ENCODE results near the gene MYL11. TPM values are rescaled to one million over a fixed set of nuclear protein-coding genes. Genes with fewer than 3 reads are reported as not detected.

The MYL11 gene
- total RNA-seq, 1 donor from 2014 or later, result 10.4 TPM

GRCh38 chr16:30378236-30379157 is 3.9 kb downstream of the MYL11 start:
- H3K27ac Mint-ChIP-seq, result peak overlapping the region; percentile 100
- no peaks in the 10 kb centered on the region for H3K27me3 Mint-ChIP-seq
- peaks cover 3% of the 10 kb centered on the region for H3K36me3 Mint-ChIP-seq
- peaks cover 17% of the 10 kb centered on the region for H3K4me1 Mint-ChIP-seq (ENCODE audit: unreplicated experiment)
- H3K9me3 Mint-ChIP-seq, result no peaks in the 10 kb centered on the region
- peak; percentile 100 for DNase-seq (ENCODE audit: extremely low spot score, unreplicated experiment)
- H3K4me3 Mint-ChIP-seq, result peak overlapping the region; percentile 98
- TF ChIP-seq, protein P1, sequence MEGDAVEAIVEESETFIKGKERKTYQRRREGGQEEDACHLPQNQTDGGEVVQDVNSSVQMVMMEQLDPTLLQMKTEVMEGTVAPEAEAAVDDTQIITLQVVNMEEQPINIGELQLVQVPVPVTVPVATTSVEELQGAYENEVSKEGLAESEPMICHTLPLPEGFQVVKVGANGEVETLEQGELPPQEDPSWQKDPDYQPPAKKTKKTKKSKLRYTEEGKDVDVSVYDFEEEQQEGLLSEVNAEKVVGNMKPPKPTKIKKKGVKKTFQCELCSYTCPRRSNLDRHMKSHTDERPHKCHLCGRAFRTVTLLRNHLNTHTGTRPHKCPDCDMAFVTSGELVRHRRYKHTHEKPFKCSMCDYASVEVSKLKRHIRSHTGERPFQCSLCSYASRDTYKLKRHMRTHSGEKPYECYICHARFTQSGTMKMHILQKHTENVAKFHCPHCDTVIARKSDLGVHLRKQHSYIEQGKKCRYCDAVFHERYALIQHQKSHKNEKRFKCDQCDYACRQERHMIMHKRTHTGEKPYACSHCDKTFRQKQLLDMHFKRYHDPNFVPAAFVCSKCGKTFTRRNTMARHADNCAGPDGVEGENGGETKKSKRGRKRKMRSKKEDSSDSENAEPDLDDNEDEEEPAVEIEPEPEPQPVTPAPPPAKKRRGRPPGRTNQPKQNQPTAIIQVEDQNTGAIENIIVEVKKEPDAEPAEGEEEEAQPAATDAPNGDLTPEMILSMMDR (conservative IDR thresholded peaks at IDR 0.05), result peak; percentile 27

DNA sequence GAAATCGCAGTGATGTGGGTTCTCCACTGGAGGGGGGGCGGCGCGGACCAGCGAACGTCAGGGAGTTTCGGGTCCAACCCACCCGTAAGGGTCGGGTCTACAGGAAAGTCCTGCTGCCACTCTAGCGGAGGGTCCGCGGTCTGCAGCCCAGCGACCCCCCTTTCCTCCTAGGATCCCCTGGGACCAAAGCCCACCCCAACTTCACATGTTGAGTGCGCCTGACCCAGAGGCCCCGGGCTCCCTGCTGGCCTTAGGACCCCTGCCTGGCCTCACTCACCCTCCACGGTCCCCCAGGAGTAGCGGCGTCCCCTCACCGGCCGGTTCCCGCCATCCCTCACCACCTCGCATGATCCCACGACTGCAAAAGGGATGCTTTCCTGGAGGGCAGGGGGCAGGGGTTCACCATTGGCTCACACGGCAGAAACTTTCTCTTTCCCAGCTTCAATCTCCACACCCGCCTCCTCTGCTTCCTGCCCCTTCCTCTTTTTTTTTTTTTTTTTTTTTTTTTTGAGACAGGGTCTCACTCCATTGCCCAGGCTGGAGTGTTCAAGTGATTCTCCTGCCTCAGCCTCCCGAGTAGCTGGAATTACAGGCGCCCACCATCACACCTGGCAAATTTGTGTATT is 4.7 kb downstream of the MYL11 start:
- no peaks in the 10 kb centered on the region for H3K27me3 Mint-ChIP-seq
- H3K4me1 Mint-ChIP-seq (ENCODE audit: unreplicated experiment), result peaks cover 17% of the 10 kb centered on the region
- H3K36me3 Mint-ChIP-seq, result peaks cover 3% of the 10 kb centered on the region
- TF ChIP-seq, protein P1 (conservative IDR thresholded peaks at IDR 0.05), result no peak
- peak overlapping the region; percentile 100 for H3K27ac Mint-ChIP-seq
- H3K9me3 Mint-ChIP-seq, result no peaks in the 10 kb centered on the region
- no peak for DNase-seq (ENCODE audit: extremely low spot score, unreplicated experiment)
- peak overlapping the region; percentile 98 for H3K4me3 Mint-ChIP-seq

DNA sequence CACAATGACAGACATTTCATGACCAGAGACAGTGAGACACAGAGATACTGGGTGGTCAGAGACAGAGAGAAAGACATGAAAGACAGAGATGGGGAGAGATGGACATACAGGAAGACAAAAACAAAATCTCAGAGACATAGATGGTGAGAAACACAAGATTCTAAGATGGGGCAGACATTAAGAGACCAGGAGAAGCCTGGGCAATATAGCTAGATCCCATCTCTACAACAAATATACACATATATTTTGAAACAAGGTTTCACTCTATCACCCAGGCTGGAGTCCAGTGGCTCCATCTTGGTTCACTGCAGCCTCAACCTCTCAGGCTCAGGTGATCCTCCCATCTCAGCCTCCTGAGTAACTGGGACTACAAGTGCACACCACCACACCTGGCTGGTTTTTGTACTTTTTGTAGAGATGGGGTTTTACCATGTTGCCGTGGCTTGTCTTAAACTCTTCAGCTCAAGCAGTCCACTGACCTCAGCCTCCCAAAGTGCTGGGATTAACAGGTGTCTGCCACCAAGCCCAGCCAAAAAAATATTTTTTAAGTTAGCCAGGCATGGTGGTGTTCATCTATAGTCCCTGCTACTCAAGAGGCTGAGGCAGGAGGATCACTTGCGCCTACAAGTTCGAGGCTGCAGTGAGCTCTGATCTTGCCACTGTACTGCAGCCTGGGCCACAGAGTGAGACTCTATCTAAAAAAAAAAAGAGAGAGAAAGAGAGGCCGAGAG is 5.6 kb downstream of the MYL11 start:
- no peak for DNase-seq (ENCODE audit: extremely low spot score, unreplicated experiment)
- peaks cover 3% of the 10 kb centered on the region for H3K36me3 Mint-ChIP-seq
- H3K27me3 Mint-ChIP-seq, result no peaks in the 10 kb centered on the region
- peak overlapping the region; percentile 98 for H3K4me3 Mint-ChIP-seq
- peak overlapping the region; percentile 41 for H3K27ac Mint-ChIP-seq
- peaks cover 17% of the 10 kb centered on the region for H3K4me1 Mint-ChIP-seq (ENCODE audit: unreplicated experiment)
- no peaks in the 10 kb centered on the region for H3K9me3 Mint-ChIP-seq
- TF ChIP-seq, protein P1 (conservative IDR thresholded peaks at IDR 0.05), result no peak

DNA sequence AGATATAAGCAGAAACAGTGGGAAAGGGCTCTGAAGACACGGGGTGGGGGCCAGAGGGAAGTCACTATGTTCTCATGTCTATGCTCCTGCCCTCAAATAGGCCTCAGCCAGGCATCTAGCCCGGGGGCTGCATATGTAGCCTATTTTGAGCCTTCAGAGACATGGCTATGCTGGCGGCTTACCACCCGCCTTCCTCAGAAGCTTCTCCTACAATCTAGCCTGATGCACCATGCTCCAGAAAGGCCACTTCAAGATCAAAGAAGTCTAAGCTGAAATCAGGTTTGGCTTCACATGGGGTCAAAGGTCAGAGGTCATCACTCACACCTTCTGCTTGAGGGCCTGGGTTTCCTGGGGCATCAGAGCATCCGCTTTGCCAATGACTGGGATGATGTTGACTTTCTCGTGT is 6.2 kb downstream of the MYL11 start:
- TF ChIP-seq, protein P1 (conservative IDR thresholded peaks at IDR 0.05), result no peak
- H3K36me3 Mint-ChIP-seq, result peaks cover 3% of the 10 kb centered on the region
- peaks cover 17% of the 10 kb centered on the region for H3K4me1 Mint-ChIP-seq (ENCODE audit: unreplicated experiment)
- H3K4me3 Mint-ChIP-seq, result peak overlapping the region; percentile 45
- H3K27me3 Mint-ChIP-seq, result no peaks in the 10 kb centered on the region
- no peaks in the 10 kb centered on the region for H3K9me3 Mint-ChIP-seq
- DNase-seq (ENCODE audit: extremely low spot score, unreplicated experiment), result no peak
- peak overlapping the region; percentile 41 for H3K27ac Mint-ChIP-seq

DNA sequence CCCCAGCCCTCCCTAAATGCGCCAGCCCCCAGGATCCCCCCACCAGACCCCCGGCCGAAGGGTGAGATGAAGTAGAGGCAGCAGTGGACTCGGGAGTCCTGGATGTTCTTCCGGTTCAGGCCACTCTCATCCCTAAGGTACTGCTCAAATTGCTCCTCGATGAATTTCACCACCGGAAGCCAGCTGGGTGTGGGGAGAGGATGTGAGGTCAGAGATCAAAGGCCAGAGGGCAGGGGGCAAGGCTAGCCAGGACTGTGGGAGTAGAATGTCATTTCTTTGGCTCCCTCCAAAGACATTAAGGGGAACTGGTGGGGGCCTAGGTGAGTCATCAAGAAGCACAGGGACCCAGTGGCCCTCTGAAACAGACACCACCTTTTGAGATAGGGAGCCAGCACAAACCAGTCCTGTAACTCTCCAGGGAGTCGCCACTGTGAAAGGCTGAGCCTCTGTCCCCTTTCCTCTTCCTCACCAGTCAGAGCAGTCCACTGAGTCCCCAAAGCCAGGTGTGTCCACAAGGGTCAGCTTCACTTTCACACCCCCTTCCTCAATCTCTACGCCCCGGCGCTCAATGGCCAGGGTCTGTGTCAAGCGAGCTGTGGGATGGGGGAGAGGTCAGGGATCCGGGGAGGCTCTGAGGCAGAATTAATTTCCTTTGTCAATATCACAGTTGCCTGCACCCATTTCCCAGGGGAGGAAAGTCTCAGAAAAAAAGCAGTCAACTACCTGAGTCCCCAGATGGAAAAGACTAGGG is 6.9 kb downstream of the MYL11 start:
- H3K36me3 Mint-ChIP-seq, result peaks cover 3% of the 10 kb centered on the region
- H3K4me1 Mint-ChIP-seq (ENCODE audit: unreplicated experiment), result peaks cover 17% of the 10 kb centered on the region
- TF ChIP-seq, protein P1 (conservative IDR thresholded peaks at IDR 0.05), result no peak

More for the DNA sequence above, 6.9 kb downstream of the MYL11 start:
- DNase-seq (ENCODE audit: extremely low spot score, unreplicated experiment), result no peak
- no peaks in the 10 kb centered on the region for H3K27me3 Mint-ChIP-seq
- H3K9me3 Mint-ChIP-seq, result no peaks in the 10 kb centered on the region
- H3K4me3 Mint-ChIP-seq, result no peak overlapping the region
- H3K27ac Mint-ChIP-seq, result peak overlapping the region; percentile 21

Data from type B pancreatic cell (in vitro differentiated cells).